Mucosa of rectum (tissue), 2 donors: ENCODE results near the gene PRRX2.
"Not testable (repeated sequence)": the region's sequence is repeated elsewhere in the genome, so short reads cannot be mapped to it uniquely, and the experiment has no call there.

Experiments
- H3K27ac ChIP-seq, 2 donors: one replicate each; pipeline ENCODE4 v1.7.0; 2013; ENCODE audit warnings: inconsistent platforms in 2 of 2, low read depth in 2 of 2, low read length in 2 of 2
- H3K27me3 ChIP-seq, 2 donors: one replicate each; pipeline ENCODE4 v1.7.0; 2013; ENCODE audit warnings: low read length in 2 of 2; ENCODE audit not compliant: control insufficient read depth in 2 of 2, insufficient read depth in 2 of 2
- H3K36me3 ChIP-seq, 2 donors: one replicate each; pipeline ENCODE4 v1.7.0; 2013; ENCODE audit warnings: low read length in 2 of 2; ENCODE audit not compliant: control insufficient read depth in 2 of 2, insufficient read depth in 2 of 2
- H3K4me1 ChIP-seq, 2 donors: one replicate each; pipeline ENCODE4 v1.7.0; 2013; ENCODE audit warnings: low read length in 2 of 2, mild to moderate bottlenecking in 1 of 2; ENCODE audit not compliant: control insufficient read depth in 2 of 2, insufficient read depth in 2 of 2
- H3K4me3 ChIP-seq, 2 donors: one replicate each; pipeline ENCODE4 v1.7.0; 2013; ENCODE audit warnings: low read length in 2 of 2
- H3K9ac ChIP-seq, 2 donors: one replicate each; pipeline ENCODE4 v1.7.0; 2013; ENCODE audit warnings: low read length in 2 of 2, low read depth in 1 of 2, mild to moderate bottlenecking in 1 of 2
- H3K9me3 ChIP-seq, 2 donors: one replicate each; pipeline ENCODE4 v1.7.0; 2013; ENCODE audit warnings: low read length in 2 of 2; ENCODE audit not compliant: control insufficient read depth in 2 of 2
- donor health status: healthy.
- donor health status: Normal muscosa, but diverticular disease.

Gene PRRX2

GRCh38 chr9:129653823-129654553, 11.5 kb upstream of the PRRX2 start:
- Histone ChIP-seq H3K9ac (no peak overlapping the region), H3K36me3 (no peaks in the 10 kb centered on the region), H3K9me3 (no peaks in the 10 kb centered on the region), H3K27ac (no peak overlapping the region), H3K27me3 (no peaks in the 10 kb centered on the region), H3K4me3 (no peak overlapping the region), H3K4me1 (no peaks in the 10 kb centered on the region)

GRCh38 chr9:129654554-129655040, 10.8 kb upstream of the PRRX2 start:
- no peaks in the 10 kb centered on the region for H3K36me3 ChIP-seq
- H3K27ac ChIP-seq = no peak overlapping the region
- no peaks in the 10 kb centered on the region for H3K27me3 ChIP-seq
- H3K4me3 ChIP-seq = no peak overlapping the region
- no peaks in the 10 kb centered on the region for H3K9me3 ChIP-seq
- H3K9ac ChIP-seq = no peak overlapping the region
- no peaks in the 10 kb centered on the region for H3K4me1 ChIP-seq

GRCh38 chr9:129655154-129655553, 10.3 kb upstream of the PRRX2 start:
- no peaks in the 10 kb centered on the region for H3K4me1 ChIP-seq
- no peak overlapping the region for H3K27ac ChIP-seq
- no peak overlapping the region for H3K4me3 ChIP-seq
- H3K36me3 ChIP-seq = no peaks in the 10 kb centered on the region
- no peaks in the 10 kb centered on the region for H3K9me3 ChIP-seq
- no peak overlapping the region for H3K9ac ChIP-seq
- no peaks in the 10 kb centered on the region for H3K27me3 ChIP-seq

- no peaks in the 10 kb centered on the region for H3K36me3 ChIP-seq
- no peak overlapping the region for H3K27ac ChIP-seq
- H3K9ac ChIP-seq = no peak overlapping the region
- H3K4me1 ChIP-seq = no peaks in the 10 kb centered on the region
- H3K9me3 ChIP-seq = no peaks in the 10 kb centered on the region
- no peak overlapping the region for H3K4me3 ChIP-seq
- H3K27me3 ChIP-seq = no peaks in the 10 kb centered on the region
These were observed 9.8 kb upstream of the PRRX2 start for GRCh38 chr9:129655696-129656095.

- no peaks in the 10 kb centered on the region for H3K4me1 ChIP-seq
- H3K36me3 ChIP-seq = no peaks in the 10 kb centered on the region
- H3K27me3 ChIP-seq = no peaks in the 10 kb centered on the region
- H3K9ac ChIP-seq = no peak overlapping the region
- H3K9me3 ChIP-seq = no peaks in the 10 kb centered on the region
- H3K4me3 ChIP-seq = no peak overlapping the region
- H3K27ac ChIP-seq = no peak overlapping the region
These were observed 8.6 kb upstream of the PRRX2 start for GRCh38 chr9:129656795-129657390.

- Histone ChIP-seq H3K27me3 (peaks cover 3 to 5% of the 10 kb centered on the region in 2 donors), H3K4me1 (peaks cover 0 to 2% of the 10 kb centered on the region in 2 donors), H3K9me3 (no peaks in the 10 kb centered on the region), H3K27ac (no peak overlapping the region), H3K36me3 (no peaks in the 10 kb centered on the region), H3K4me3 (no peak overlapping the region), H3K9ac (no peak overlapping the region)
These were observed 4.4 kb upstream of the PRRX2 start for GRCh38 chr9:129661029-129661428.

GRCh38 chr9:129662239-129662638, 3.2 kb upstream of the PRRX2 start:
- not testable (repeated sequence) for H3K27ac ChIP-seq, H3K27me3 ChIP-seq, H3K9me3 ChIP-seq, H3K9ac ChIP-seq, H3K36me3 ChIP-seq, H3K4me3 ChIP-seq, H3K4me1 ChIP-seq

- Histone ChIP-seq H3K27ac (no peak overlapping the region), H3K36me3 (no peaks in the 10 kb centered on the region), H3K9me3 (no peaks in the 10 kb centered on the region), H3K4me3 (peak overlapping the region in 1 of 2 donors; percentile 16), H3K9ac (no peak overlapping the region), H3K27me3 (peaks cover 9 to 17% of the 10 kb centered on the region in 2 donors), H3K4me1 (peaks cover 0 to 2% of the 10 kb centered on the region in 2 donors)
These were observed 580 bp upstream of the PRRX2 start for GRCh38 chr9:129664746-129665388.

GRCh38 chr9:129665814-129666520, 520 bp downstream of the PRRX2 start:
- peaks cover 9 to 19% of the 10 kb centered on the region in 2 donors for H3K27me3 ChIP-seq
- H3K4me3 ChIP-seq = no peak overlapping the region
- H3K9ac ChIP-seq = no peak overlapping the region
- no peak overlapping the region for H3K27ac ChIP-seq
- H3K4me1 ChIP-seq = peaks cover 0 to 2% of the 10 kb centered on the region in 2 donors
- H3K36me3 ChIP-seq = no peaks in the 10 kb centered on the region
- H3K9me3 ChIP-seq = no peaks in the 10 kb centered on the region

- H3K9me3 ChIP-seq = no peaks in the 10 kb centered on the region
- H3K27ac ChIP-seq = no peak overlapping the region
- peaks cover 0 to 2% of the 10 kb centered on the region in 2 donors for H3K4me1 ChIP-seq
- H3K4me3 ChIP-seq = no peak overlapping the region
- no peak overlapping the region for H3K9ac ChIP-seq
- no peaks in the 10 kb centered on the region for H3K36me3 ChIP-seq
- H3K27me3 ChIP-seq = peaks cover 9 to 19% of the 10 kb centered on the region in 2 donors
These were observed 1.1 kb downstream of the PRRX2 start for GRCh38 chr9:129666575-129666974.
